Measurements from ENCODE around the gene PRB3. TPM values are rescaled to one million over a fixed set of nuclear protein-coding genes. Genes with fewer than 3 reads are reported as not detected.
A peak's percentile ranks its signal among the peaks of the same experiment; 100 is the strongest.

The PRB3 gene
- total RNA-seq: not detected
- long read RNA-seq: 0 reads

- intact Hi-C loops (cut with DNase I, micrococcal nuclease): no loop called here
- DNase-seq: no peak
- no peak for ATAC-seq
These were observed at the start of gene PRB3 for GRCh38 chr12:11269607-11270006. PRB3 (minus strand) TSS chr12:11269707; CDS start chr12:11269669, 38 bp downstream.

GRCh38 chr12:11310336-11310735 is 40.8 kb upstream of the PRB3 start, which contains the start of gene PRB4:
PRB4 (minus strand) TSS chr12:11310436; CDS start chr12:11310398, 38 bp downstream.
- intact Hi-C loops (cut with DNase I, micrococcal nuclease): no loop called here
- no peak for ATAC-seq
- DNase-seq: no peak

GRCh38 chr12:11307143-11307542 is 37.6 kb upstream of the PRB3 start:
- intact Hi-C loops (cut with DNase I, micrococcal nuclease): no loop called here
- DNase-seq: no peak
- ATAC-seq: no peak

- no peak for ATAC-seq
- intact Hi-C loops (cut with DNase I, micrococcal nuclease): no loop called here
- no peak for DNase-seq
These were observed 3.9 kb upstream of the PRB3 start for GRCh38 chr12:11273449-11273848.

- intact Hi-C loops (cut with DNase I, micrococcal nuclease): no loop called here
- ATAC-seq (no peak), DNase-seq (no peak)
These were observed 5.0 kb downstream of the PRB3 start for GRCh38 chr12:11264501-11264900.

- ATAC-seq (no peak), DNase-seq (no peak)
- intact Hi-C loops (cut with DNase I, micrococcal nuclease): no loop called here
These were observed 23.0 kb downstream of the PRB3 start for GRCh38 chr12:11246489-11246888.

GRCh38 chr12:11242656-11243055 is 26.9 kb downstream of the PRB3 start:
- no peak for DNase-seq
- intact Hi-C loops (cut with DNase I, micrococcal nuclease): no loop called here
- ATAC-seq: no peak

- no peak for ATAC-seq
- no peak for DNase-seq
- intact Hi-C loops (cut with DNase I, micrococcal nuclease): no loop called here
These were observed 29.1 kb downstream of the PRB3 start for GRCh38 chr12:11240348-11240930.

- intact Hi-C loops (cut with DNase I, micrococcal nuclease): no loop called here
- no peak for ATAC-seq
- DNase-seq: no peak
These were observed 31.2 kb downstream of the PRB3 start for GRCh38 chr12:11238275-11238674.

GRCh38 chr12:11233532-11233931 is 36.0 kb downstream of the PRB3 start:
- no peak for ATAC-seq
- intact Hi-C loops (cut with DNase I, micrococcal nuclease): no loop called here
- no peak for DNase-seq

- DNase-seq: peak in 1 of 2 donors; percentile 35
- intact Hi-C loops (cut with DNase I, micrococcal nuclease): loop anchor here in 1 of 2 donors (10.0 kb wide), 1 partner anchor 256 kb away; no protein-coding TSS in a partner anchor
- peak; percentile 77 for ATAC-seq
These were observed 41.1 kb downstream of the PRB3 start for GRCh38 chr12:11228296-11228879.

GRCh38 chr12:11227373-11227772 is 42.1 kb downstream of the PRB3 start:
- DNase-seq (no peak), ATAC-seq (no peak)
- intact Hi-C loops (cut with DNase I, micrococcal nuclease): loop anchor here in 1 of 2 donors (10.0 kb wide), 1 partner anchor 257 kb away; no protein-coding TSS in a partner anchor

Other genes with a start within 250 kb of the PRB3 start
- 1 to 10 TPM; 2.9 TPM for gene TAS2R19, start 247.1 kb downstream of the PRB3 start, total RNA-seq
- 1 to 10 TPM; 3.3 to 3.7 TPM for gene TAS2R31, start 238.3 kb downstream of the PRB3 start, total RNA-seq
- 1 to 10 TPM in 1 of 2 donors, under 1 TPM in 1; 0.95 to 2.5 TPM for gene TAS2R46, start 207.4 kb downstream of the PRB3 start, total RNA-seq
- under 1 TPM in 1 of 2 donors, not detected in 1; 0.42 TPM for gene TAS2R43, start 177.4 kb downstream of the PRB3 start, total RNA-seq
- gene TAS2R30, start 135.1 kb downstream of the PRB3 start, total RNA-seq: 1 to 10 TPM; 2.3 to 4.0 TPM
- gene SMIM10L1, start 98.5 kb downstream of the PRB3 start, total RNA-seq: 1 to 10 TPM; 7.6 to 8.1 TPM
- gene TAS2R42, start 82.8 kb downstream of the PRB3 start, total RNA-seq: not detected
- not detected for gene PRB4, start 40.7 kb upstream of the PRB3 start, total RNA-seq
- not detected for gene PRB2, start 125.9 kb upstream of the PRB3 start, total RNA-seq